NB4 (cell line): Measurements from ENCODE around the gene ID2.

ENCODE experiments used
- DNase-seq: peaks from one replicate; pipeline ENCODE4 v3.0.0; 2010; ENCODE audit warnings: low read depth
- H3K4me3 ChIP-seq: one replicate; pipeline ENCODE4 v1.5.1; 2011; ENCODE audit warnings: mild to moderate bottlenecking, low read depth, low read length, moderate library complexity
- MYC ChIP-seq: IDR thresholded peaks from 2 replicates; pipeline ENCODE4 v1.6.1; 2011; ENCODE audit warnings: low read depth, low read length
- POLR2A ChIP-seq: IDR thresholded peaks from 2 replicates; pipeline ENCODE4 v1.6.1; 2011; ENCODE audit warnings: mild to moderate bottlenecking; ENCODE audit not compliant: insufficient read length; ENCODE audit errors: extremely low read depth
- TF ChIP-seq, protein P1 (sequence below): IDR thresholded peaks from one replicate; pipeline ENCODE4 v1.5.1; 2012; ENCODE audit warnings: low read depth, low read length
- TF ChIP-seq, protein P2 (sequence below): IDR thresholded peaks from 2 replicates; pipeline ENCODE4 v1.6.1; 2011; ENCODE audit warnings: low read depth, low read length

ID2 gene

DNA sequence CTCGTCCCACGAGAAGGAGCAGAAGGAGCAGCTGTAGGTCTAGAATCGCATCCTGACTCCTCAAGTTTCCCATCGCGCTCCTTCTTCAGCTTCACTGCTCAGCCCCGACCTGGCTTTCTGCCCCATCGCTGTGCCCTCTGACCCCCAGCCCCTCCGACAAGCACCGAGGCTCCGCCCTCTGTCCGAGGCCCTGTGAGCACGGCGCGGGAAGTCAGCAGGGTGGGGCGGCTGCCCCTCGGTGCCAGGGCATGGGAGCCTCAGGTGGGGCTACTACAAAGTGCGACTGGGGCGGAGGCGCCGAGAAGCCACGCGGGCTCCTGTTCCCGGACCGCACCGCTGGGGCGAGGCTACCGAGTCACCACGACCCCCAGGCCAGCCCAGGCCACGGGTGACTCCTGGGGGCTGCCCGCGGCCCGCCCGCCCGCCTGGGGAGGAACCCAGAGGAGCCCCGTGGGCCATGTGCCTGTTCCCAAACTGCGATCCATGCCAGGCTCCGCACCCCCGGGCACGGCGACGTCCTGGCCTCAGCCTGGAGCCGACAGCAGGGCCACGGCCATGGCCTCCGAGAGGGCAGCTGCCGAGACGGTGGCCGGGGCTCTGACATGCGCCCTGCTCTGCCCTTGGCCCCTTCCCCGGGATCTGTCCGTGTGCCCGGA lies 36.6 kb upstream of the ID2 start:
- H3K4me3 ChIP-seq: no peak overlapping the region
- TF ChIP-seq, protein P1, sequence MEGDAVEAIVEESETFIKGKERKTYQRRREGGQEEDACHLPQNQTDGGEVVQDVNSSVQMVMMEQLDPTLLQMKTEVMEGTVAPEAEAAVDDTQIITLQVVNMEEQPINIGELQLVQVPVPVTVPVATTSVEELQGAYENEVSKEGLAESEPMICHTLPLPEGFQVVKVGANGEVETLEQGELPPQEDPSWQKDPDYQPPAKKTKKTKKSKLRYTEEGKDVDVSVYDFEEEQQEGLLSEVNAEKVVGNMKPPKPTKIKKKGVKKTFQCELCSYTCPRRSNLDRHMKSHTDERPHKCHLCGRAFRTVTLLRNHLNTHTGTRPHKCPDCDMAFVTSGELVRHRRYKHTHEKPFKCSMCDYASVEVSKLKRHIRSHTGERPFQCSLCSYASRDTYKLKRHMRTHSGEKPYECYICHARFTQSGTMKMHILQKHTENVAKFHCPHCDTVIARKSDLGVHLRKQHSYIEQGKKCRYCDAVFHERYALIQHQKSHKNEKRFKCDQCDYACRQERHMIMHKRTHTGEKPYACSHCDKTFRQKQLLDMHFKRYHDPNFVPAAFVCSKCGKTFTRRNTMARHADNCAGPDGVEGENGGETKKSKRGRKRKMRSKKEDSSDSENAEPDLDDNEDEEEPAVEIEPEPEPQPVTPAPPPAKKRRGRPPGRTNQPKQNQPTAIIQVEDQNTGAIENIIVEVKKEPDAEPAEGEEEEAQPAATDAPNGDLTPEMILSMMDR: no peak
- TF ChIP-seq, protein P2, sequence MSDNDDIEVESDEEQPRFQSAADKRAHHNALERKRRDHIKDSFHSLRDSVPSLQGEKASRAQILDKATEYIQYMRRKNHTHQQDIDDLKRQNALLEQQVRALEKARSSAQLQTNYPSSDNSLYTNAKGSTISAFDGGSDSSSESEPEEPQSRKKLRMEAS: no peak
- DNase-seq: no peak

DNA sequence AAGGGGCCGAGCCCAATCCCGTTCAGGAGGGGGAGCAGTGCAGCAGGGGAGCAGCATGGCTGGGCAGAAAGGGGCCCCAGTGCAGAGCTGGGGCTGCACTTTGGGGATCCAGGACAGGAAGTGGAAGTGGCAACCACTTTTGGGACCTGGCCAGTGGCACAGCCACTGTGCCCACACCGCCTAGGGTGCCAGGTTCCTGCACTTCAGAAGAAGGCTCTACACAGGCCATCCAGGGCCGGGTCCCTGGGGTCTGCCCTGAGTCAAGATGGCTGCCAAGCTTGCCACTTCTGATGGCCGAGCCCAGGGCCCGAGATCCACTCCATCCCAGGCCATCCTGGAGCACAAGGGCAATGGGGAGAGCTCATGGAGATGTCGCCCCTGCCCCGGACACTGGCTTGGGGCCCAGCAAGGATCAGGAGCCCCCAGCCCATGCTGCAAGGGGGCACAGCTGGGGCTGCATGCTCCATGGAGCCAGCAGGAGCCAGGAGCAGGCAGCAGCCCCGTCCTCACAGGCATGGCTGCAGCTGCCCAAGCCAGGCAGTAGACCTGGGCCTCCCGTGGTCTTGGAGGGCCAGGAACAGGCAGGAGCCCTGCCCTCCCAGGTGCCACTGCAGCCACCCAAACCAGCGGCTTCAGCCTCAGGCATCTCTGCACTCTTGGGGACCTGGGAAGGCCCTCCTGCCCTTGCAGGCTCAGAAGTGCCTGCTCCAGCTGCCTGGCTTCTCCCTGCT lies 35.0 kb upstream of the ID2 start:
- TF ChIP-seq, protein P2: no peak
- TF ChIP-seq MYC (no peak), POLR2A (no peak)
- TF ChIP-seq, protein P1: no peak
- no peak for DNase-seq
- no peak overlapping the region for H3K4me3 ChIP-seq

DNA sequence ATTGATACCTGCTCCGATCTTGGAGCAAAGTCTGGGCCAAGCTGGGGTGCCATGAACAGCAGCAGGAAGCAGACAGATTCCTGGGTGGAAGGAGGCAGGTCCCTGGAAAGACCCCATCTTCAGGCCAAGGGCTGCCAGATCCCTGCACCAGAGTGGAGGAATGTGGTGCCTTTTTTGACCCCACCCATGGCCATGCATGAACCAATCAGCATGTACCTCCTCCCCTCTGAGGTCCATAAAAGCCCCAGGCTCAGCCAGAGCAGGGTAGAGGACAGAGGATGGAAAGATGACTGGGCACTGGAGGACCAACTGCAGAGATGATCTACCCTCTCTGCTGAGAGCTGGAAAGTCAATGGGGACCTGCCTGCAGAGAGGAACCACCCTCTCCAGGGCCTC lies 34.4 kb upstream of the ID2 start:
- DNase-seq: no peak
- TF ChIP-seq, protein P1: no peak
- TF ChIP-seq, protein P2: no peak
- TF ChIP-seq MYC: no peak
- no peak for TF ChIP-seq POLR2A
- H3K4me3 ChIP-seq: no peak overlapping the region

DNA sequence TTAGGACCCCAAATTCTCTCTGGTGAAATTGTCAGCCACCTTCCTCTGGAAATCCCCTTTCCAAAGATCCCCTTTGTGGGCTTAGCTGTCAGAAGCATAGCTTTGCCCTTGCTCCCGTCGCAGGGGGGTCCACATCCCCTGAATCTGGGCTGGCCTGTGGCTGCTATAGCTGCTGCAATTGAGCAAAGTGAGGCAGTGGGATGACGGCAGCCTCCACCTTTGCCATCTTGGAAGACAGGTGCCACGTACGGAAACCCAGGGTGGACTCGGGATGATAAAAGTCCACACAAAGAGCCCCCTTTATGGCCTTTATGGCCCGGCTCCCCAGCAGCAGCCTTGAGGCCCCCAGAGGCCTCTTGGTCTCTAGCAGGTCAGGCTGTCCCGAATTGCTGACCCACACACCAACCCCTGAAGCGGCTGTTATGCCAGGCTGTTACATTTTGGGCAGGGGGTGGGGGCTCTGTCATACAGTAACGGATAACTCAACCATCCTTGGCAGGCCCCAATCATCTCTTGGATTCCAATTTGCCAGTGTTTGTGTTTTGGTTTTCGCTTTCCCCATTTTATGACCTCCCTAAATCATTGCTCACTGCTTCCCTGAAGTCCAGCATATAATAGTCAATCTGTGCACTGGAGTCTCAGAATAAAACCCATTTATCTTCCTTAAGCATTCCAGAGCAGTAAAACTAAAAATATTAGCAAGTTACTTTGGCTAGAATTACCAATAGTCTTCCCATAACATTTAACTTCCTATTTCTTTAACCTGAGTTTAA lies 33.2 kb upstream of the ID2 start:
- no peak overlapping the region for H3K4me3 ChIP-seq
- DNase-seq: no peak
- TF ChIP-seq, protein P2: no peak
- TF ChIP-seq, protein P1: no peak
- TF ChIP-seq POLR2A (no peak), MYC (no peak)

DNA sequence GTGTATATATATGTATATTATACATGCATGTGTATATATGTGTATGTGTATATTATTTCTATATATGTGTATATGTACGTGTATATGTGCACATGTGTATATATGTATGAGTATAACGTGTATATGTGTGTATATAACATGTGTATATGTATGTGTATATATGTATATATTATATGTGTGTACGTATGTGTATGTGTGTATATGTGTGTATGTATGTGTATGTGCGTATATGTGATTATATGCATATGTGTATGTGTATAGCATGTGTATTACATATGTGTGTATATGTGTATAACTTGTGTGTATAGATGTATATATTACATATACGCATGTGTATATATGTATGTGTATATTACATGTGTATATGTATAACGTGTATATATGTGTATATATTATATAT lies 32.1 kb upstream of the ID2 start:
- H3K4me3 ChIP-seq: no peak overlapping the region
- TF ChIP-seq, protein P2: no peak
- TF ChIP-seq MYC (no peak), POLR2A (no peak)
- TF ChIP-seq, protein P1: no peak
- no peak for DNase-seq
